GM19328 (cell line): ENCODE results near the gene ARL13A.
"Not testable (repeated sequence)": the region's sequence is repeated elsewhere in the genome, so short reads cannot be mapped to it uniquely, and the experiment has no call there.

ENCODE experiments used
- ATAC-seq: cut with Tn5 transposase; IDR thresholded peaks from one replicate; pipeline ENCODE4 v1.9.1; 2021; ENCODE audit warnings: mild to moderate bottlenecking, moderate library complexity; ENCODE audit not compliant: unreplicated experiment

The ARL13A gene

GRCh38 chrX:100969408-100969807, at the start of gene ARL13A:
Gene ARL13A (plus strand): TSS chrX:100969708. CDS start chrX:100973690, 3,982 bp downstream.
- ATAC-seq = no peak

- no peak for ATAC-seq
Observed at GRCh38 chrX:100924375-100924774, 45.1 kb upstream of the ARL13A start.

- ATAC-seq = no peak
Observed at GRCh38 chrX:100926453-100926852, 43.1 kb upstream of the ARL13A start.

GRCh38 chrX:100928660-100929613, 40.6 kb upstream of the ARL13A start, which contains the start of gene XKRX:
Gene XKRX (minus strand): TSS chrX:100928917. CDS start chrX:100928304, 613 bp downstream.
- ATAC-seq = peak; percentile 55

GRCh38 chrX:100931218-100931924, 38.1 kb upstream of the ARL13A start:
- peak; percentile 63 for ATAC-seq

GRCh38 chrX:100931925-100932285, 37.6 kb upstream of the ARL13A start:
- ATAC-seq = peak; percentile 13

GRCh38 chrX:100935767-100936166, 33.7 kb upstream of the ARL13A start:
- no peak for ATAC-seq

GRCh38 chrX:100939333-100939732, 30.2 kb upstream of the ARL13A start:
- no peak for ATAC-seq

- ATAC-seq = no peak
Observed at GRCh38 chrX:100944601-100945000, 24.9 kb upstream of the ARL13A start.

- no peak for ATAC-seq
Observed at GRCh38 chrX:100946299-100946927, 23.1 kb upstream of the ARL13A start.

GRCh38 chrX:100948557-100948956, 21.0 kb upstream of the ARL13A start:
- no peak for ATAC-seq

GRCh38 chrX:100962811-100963210, 6.7 kb upstream of the ARL13A start:
- no peak for ATAC-seq

GRCh38 chrX:100964362-100964761, 5.1 kb upstream of the ARL13A start:
- no peak for ATAC-seq

- no peak for ATAC-seq
Observed at GRCh38 chrX:100969936-100970335, 428 bp downstream of the ARL13A start.

GRCh38 chrX:100973411-100973810, 3.9 kb downstream of the ARL13A start:
- no peak for ATAC-seq

GRCh38 chrX:100975212-100975611, 5.7 kb downstream of the ARL13A start:
- ATAC-seq = no peak

- ATAC-seq = no peak
Observed at GRCh38 chrX:100976211-100976610, 6.7 kb downstream of the ARL13A start.

GRCh38 chrX:100979881-100980607, 10.5 kb downstream of the ARL13A start:
- no peak for ATAC-seq

- ATAC-seq = no peak
Observed at GRCh38 chrX:100980608-100981497, 11.3 kb downstream of the ARL13A start.

- not testable (repeated sequence) for ATAC-seq
Observed at GRCh38 chrX:100981498-100981845, 12.0 kb downstream of the ARL13A start.
